Measurements from ENCODE around the gene OVCA2.
A peak's percentile ranks its signal among the peaks of the same experiment; 100 is the strongest.

OVCA2 gene

GRCh38 chr17:2041561-2042389 lies at the start of gene OVCA2:
TSS of gene OVCA2 (plus strand) at chr17:2042022. CDS start at chr17:2042048, 26 bp downstream.
- Histone ChIP-seq H3K4me3 (peak within 1 kb of the TSS; percentile 72 to 75), H3K27me3 (peaks cover 0 to 4% of the 10 kb centered on the region in 2 donors), H3K9me3 (no peaks in the 10 kb centered on the region), H3K4me1 (peaks cover 0 to 33% (median 25%) of the 10 kb centered on the region in 4 donors), H3K27ac (peak within 1 kb of the TSS; percentile 83 to 89), H3K36me3 (peaks cover 10 to 53% (median 39%) of the 10 kb centered on the region in 3 donors)
- TF ChIP-seq CTCF (IDR thresholded peaks at IDR 0.05), result peak; percentile 44
- intact Hi-C loops (cut with DNase I; ENCODE audit: low total_unique reads), result no loop called here
- DNase-seq, result peak; percentile 89 to 94

DNA sequence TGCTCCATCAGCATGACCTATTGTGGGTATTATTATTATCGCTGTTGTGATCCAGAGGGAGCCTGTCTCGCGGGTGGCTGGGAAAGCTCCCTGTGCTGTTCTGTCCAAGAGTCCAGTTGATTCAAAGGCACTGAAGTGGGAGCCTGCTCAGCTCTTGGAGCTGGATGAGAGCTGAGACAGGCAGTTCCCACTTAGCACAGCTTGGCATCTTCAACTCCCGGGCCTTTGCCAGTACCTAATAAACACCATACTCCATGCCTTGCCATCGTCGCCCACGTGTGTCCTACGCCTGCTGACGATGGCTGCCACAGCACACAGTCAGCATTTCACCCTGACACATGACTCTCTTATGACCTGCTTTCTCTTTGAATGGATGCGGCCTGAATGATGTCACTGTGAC lies 49.3 kb upstream of the OVCA2 start:
- intact Hi-C loops (cut with DNase I; ENCODE audit: low total_unique reads), result no loop called here
- Histone ChIP-seq H3K4me3 (no peak overlapping the region), H3K4me1 (peaks cover 0 to 23% (median 10%) of the 10 kb centered on the region in 4 donors), H3K27ac (no peak overlapping the region), H3K9me3 (no peaks in the 10 kb centered on the region), H3K36me3 (no peaks in the 10 kb centered on the region), H3K27me3 (peaks cover 0 to 7% of the 10 kb centered on the region in 2 donors)
- no peak for DNase-seq
- TF ChIP-seq CTCF (IDR thresholded peaks at IDR 0.05), result no peak

GRCh38 chr17:1994707-1995106 lies 47.1 kb upstream of the OVCA2 start:
- no peak overlapping the region for H3K4me3 ChIP-seq
- intact Hi-C loops (cut with DNase I; ENCODE audit: low total_unique reads), result no loop called here
- no peak for TF ChIP-seq CTCF (IDR thresholded peaks at IDR 0.05)
- peaks cover 0 to 31% (median 26%) of the 10 kb centered on the region in 4 donors for H3K4me1 ChIP-seq
- H3K36me3 ChIP-seq, result no peaks in the 10 kb centered on the region
- no peak for DNase-seq
- no peak overlapping the region for H3K27ac ChIP-seq
- peaks cover 0 to 7% of the 10 kb centered on the region in 2 donors for H3K27me3 ChIP-seq
- no peaks in the 10 kb centered on the region for H3K9me3 ChIP-seq

GRCh38 chr17:1995321-1995892 lies 46.4 kb upstream of the OVCA2 start:
- no peak overlapping the region for H3K4me3 ChIP-seq
- no peaks in the 10 kb centered on the region for H3K9me3 ChIP-seq
- no peak for TF ChIP-seq CTCF (IDR thresholded peaks at IDR 0.05)
- H3K27me3 ChIP-seq, result peaks cover 0 to 7% of the 10 kb centered on the region in 2 donors
- no peak for DNase-seq
- H3K27ac ChIP-seq, result no peak overlapping the region
- peaks cover 0 to 37% (median 32%) of the 10 kb centered on the region in 4 donors for H3K4me1 ChIP-seq
- intact Hi-C loops (cut with DNase I; ENCODE audit: low total_unique reads), result no loop called here
- no peaks in the 10 kb centered on the region for H3K36me3 ChIP-seq

DNA sequence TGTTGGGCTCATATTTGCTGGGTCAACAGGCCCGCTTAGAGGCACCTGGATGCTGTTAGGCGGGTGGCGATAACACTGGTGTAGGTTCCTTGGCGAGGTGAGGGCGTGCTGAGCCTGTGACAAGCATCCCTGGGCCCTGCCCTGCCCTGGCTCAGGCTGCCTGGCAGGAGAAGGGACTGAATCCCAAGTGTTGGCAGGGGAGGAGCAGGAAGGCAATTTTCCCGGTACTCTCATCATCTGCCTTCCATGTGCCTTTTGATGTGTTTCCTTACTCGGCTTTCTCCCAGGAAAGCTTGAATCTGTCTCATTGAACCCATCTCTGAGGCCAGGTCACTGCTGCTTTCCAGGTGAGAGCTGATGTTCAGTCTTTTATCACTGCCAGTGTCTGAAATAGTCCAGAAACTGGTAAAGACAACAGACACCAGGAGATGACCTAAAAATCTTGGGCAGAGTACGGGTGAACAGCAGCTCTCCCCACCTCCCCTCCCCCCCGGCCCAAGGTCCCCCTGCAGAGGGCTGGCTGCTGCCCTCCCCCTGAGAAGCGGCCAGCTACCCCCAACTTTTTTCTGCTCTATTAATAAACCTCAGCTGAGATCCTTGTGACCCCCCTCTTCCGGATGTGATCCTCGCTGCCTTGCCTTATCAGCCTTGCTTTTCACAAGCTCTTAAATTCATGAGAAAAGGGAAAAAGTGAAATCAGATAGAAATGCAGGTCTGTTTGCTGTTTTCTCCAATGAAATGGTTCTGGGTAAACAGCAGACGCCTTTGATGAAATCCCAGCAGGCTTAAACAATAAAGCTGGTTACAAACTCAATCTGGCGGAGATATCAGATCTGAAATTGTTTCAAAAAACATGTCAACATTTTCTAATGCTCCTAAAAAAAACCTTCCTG lies 45.7 kb upstream of the OVCA2 start:
- no peak for TF ChIP-seq CTCF (IDR thresholded peaks at IDR 0.05)
- Histone ChIP-seq H3K27ac (no peak overlapping the region), H3K36me3 (no peaks in the 10 kb centered on the region), H3K4me1 (peaks cover 0 to 39% (median 32%) of the 10 kb centered on the region in 4 donors), H3K4me3 (no peak overlapping the region), H3K27me3 (peaks cover 0 to 7% of the 10 kb centered on the region in 2 donors), H3K9me3 (no peaks in the 10 kb centered on the region)
- intact Hi-C loops (cut with DNase I; ENCODE audit: low total_unique reads), result no loop called here
- no peak for DNase-seq
